Measurements from ENCODE around the gene ZDHHC11B.

DNA sequence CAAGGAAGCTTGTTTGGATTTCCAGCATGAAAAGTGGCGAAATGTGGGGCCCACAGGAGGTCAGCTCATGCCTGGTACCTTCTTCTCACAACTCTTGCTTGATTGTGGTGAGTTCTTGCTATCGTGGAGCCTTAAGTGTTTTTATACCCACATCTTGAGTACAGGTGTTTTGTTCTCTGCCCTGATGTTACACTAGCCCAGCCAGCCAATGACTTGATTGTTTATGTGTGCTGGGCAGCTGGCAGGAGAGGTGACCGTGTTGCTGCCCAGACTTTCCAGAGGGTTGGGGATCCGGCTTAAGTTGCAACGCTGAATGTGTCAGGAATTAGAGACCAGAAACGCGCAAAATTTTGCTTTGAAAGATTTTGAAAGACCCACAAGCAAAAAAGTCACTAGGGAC lies 67.4 kb downstream of the ZDHHC11B start:
- no peak for TF ChIP-seq POLR2A (IDR thresholded peaks at IDR 0.05)
- TF ChIP-seq, protein P1, sequence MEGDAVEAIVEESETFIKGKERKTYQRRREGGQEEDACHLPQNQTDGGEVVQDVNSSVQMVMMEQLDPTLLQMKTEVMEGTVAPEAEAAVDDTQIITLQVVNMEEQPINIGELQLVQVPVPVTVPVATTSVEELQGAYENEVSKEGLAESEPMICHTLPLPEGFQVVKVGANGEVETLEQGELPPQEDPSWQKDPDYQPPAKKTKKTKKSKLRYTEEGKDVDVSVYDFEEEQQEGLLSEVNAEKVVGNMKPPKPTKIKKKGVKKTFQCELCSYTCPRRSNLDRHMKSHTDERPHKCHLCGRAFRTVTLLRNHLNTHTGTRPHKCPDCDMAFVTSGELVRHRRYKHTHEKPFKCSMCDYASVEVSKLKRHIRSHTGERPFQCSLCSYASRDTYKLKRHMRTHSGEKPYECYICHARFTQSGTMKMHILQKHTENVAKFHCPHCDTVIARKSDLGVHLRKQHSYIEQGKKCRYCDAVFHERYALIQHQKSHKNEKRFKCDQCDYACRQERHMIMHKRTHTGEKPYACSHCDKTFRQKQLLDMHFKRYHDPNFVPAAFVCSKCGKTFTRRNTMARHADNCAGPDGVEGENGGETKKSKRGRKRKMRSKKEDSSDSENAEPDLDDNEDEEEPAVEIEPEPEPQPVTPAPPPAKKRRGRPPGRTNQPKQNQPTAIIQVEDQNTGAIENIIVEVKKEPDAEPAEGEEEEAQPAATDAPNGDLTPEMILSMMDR (IDR thresholded peaks at IDR 0.05), result no peak

Data from ovary (tissue), 3 donors.